HepG2 (cell line): ENCODE measurements around the gene CRISP3. TPM values are rescaled to one million over a fixed set of nuclear protein-coding genes. Genes with fewer than 3 reads are reported as not detected.

ENCODE experiments used
- ATAC-seq: fragments of 200-7000 bp; cut with Tn5 transposase; 3 replicates; pipeline ENCODE4 v1.9.1; 2020; ENCODE audit warnings: mild to moderate bottlenecking, moderate library complexity
- BruUV-seq: library from RNA; stranded (reverse); fragments of 400-500 nt; replicated peaks from 2 replicates; lab custom pipeline; 2021; lab: Mats Ljungman, UMichigan
- CTCF ChIA-PET: fragments of 300-600 bp; formaldehyde crosslinking; extraction: SDS; loops from one replicate; lab custom pipeline; 2021; ENCODE audit warnings: low total read pairs, inconsistent platforms, low intra/inter-chr PET ratio; lab: Yijun Ruan, JAX
- POLR2A ChIA-PET: fragments of 350-600 bp; sonication (Branson Sonifier 250); formaldehyde crosslinking; loops from one replicate; lab custom pipeline; 2020; ENCODE audit warnings: antibody characterized with exemption, inconsistent platforms; lab: Yijun Ruan, JAX
- DNase-seq: peaks from one replicate; pipeline ENCODE4 v3.0.0-alpha.2; 2015; ENCODE audit warnings: low spot score
- FAIRE-seq: peaks from 3 replicates; lab custom pipeline; 2011; peaks lifted over from hg19 to GRCh38; lab: Jason Lieb, UNC
- H2AFZ ChIP-seq: one replicate; pipeline ENCODE4 v1.6.1; 2011; ENCODE audit warnings: low read length, inconsistent platforms
- H3K27ac ChIP-seq: fragments of 300-600 bp; 3 replicates; pipeline ENCODE4 v1.8.0; 2011; ENCODE audit warnings: mixed run types, mild to moderate bottlenecking, mixed read lengths, low read length, inconsistent platforms; ENCODE audit not compliant: insufficient read depth; ENCODE audit errors: extremely low read length
- H3K27me3 ChIP-seq, 2 experiments: fragments of 200-600 bp in 1 of 2; 2 replicates in 1 of 2; 3 replicates in 1 of 2; pipeline versions ENCODE4 v1.6.0 to v1.8.0; 2011; ENCODE audit warnings: low read length in 2 of 2, mild to moderate bottlenecking in 2 of 2, moderate library complexity in 2 of 2, inconsistent platforms in 1 of 2; ENCODE audit not compliant: insufficient read depth in 2 of 2, control insufficient read depth in 1 of 2
- H3K36me3 ChIP-seq, 2 experiments: fragments of 200-600 bp in 1 of 2; replicated peaks in 1 of 2; 2 replicates in 1 of 2; 3 replicates in 1 of 2; pipeline versions ENCODE4 v1.5.1 to v1.8.0; 2011; ENCODE audit warnings: low read length in 2 of 2, inconsistent platforms in 1 of 2; ENCODE audit not compliant: insufficient read depth in 2 of 2, control insufficient read depth in 1 of 2
- H3K4me1 ChIP-seq: 2 replicates; pipeline ENCODE4 v1.5.1; 2012; ENCODE audit warnings: low read length, inconsistent platforms; ENCODE audit not compliant: insufficient read depth
- H3K4me2 ChIP-seq: 2 replicates; pipeline ENCODE4 v1.6.0; 2011; ENCODE audit warnings: low read depth, low read length, inconsistent platforms
- H3K4me3 ChIP-seq, 3 experiments: fragments of 200-600 bp in 1 of 3; sonication (generic), shearing (Covaris generic) in 1 of 3; replicated peaks in 1 of 3; 2 replicates each; pipeline ENCODE4 v1.5.1; 2011 to 2016; ENCODE audit warnings: low read length in 3 of 3, inconsistent platforms in 2 of 3, low read depth in 2 of 3, mild to moderate bottlenecking in 2 of 3, control low read depth in 1 of 3, mixed read lengths in 1 of 3; ENCODE audit not compliant: insufficient read depth in 1 of 3
- H3K79me2 ChIP-seq: one replicate; pipeline ENCODE4 v1.6.1; 2011; ENCODE audit warnings: low read length, inconsistent platforms; ENCODE audit not compliant: insufficient read depth
- H3K9ac ChIP-seq: 2 replicates; pipeline ENCODE4 v1.6.0; 2011; ENCODE audit warnings: mild to moderate bottlenecking, low read depth, low read length, inconsistent platforms; ENCODE audit not compliant: insufficient read depth
- H3K9me3 ChIP-seq: 2 replicates; pipeline ENCODE4 v1.5.1; 2012; ENCODE audit warnings: mild to moderate bottlenecking, low read length
- H4K20me1 ChIP-seq: 2 replicates; pipeline ENCODE4 v1.6.0; 2011; ENCODE audit warnings: inconsistent platforms, mild to moderate bottlenecking, low read length, moderate library complexity; ENCODE audit not compliant: insufficient read depth
- HNRNPLL ChIP-seq: fragments of 200-400 bp; formaldehyde crosslinking; IDR thresholded peaks from 2 replicates; pipeline ENCODE4 v1.6.1; 2017; ENCODE audit warnings: mild to moderate bottlenecking, low read depth, low read length; ENCODE audit not compliant: poor library complexity, severe bottlenecking
- KDM2A ChIP-seq: sonication (generic); formaldehyde crosslinking; IDR thresholded peaks from 2 replicates; pipeline ENCODE4 v1.4.0; 2020; ENCODE audit warnings: low read depth, missing genetic modification reagents, borderline replicate concordance
- SRY ChIP-seq: sonication (generic); formaldehyde crosslinking; IDR thresholded peaks from 2 replicates; pipeline ENCODE4 v1.8.0; 2022; ENCODE audit warnings: mild to moderate bottlenecking, missing genetic modification reagents
- ZKSCAN5 ChIP-seq: sonication (generic); formaldehyde crosslinking; IDR thresholded peaks from 2 replicates; pipeline ENCODE4 v1.5.1; 2020; ENCODE audit warnings: mild to moderate bottlenecking, missing genetic modification reagents
- WGBS: methylation state at CpG from one replicate; pipeline ENCODE4 v1.1.6; 2017; ENCODE audit warnings: low lambda C conversion rate; 5-methylcytosine and 5-hydroxymethylcytosine counted together
- in situ Hi-C: cut with HindIII; loops from 2 replicates; pipeline ENCODE4 v1.10.0; 2017; ENCODE audit warnings: low pct_unique_long_range_greater_than_20kb; ENCODE audit not compliant: extremely low pct_ligation_motif_present
- intact Hi-C: fragments of 100-400 bp; cut with micrococcal nuclease; formaldehyde crosslinking; loops from one replicate; pipeline ENCODE4 v1.10.0; 2022; ENCODE audit not compliant: unreplicated experiment
- polyA plus RNA-seq, 8 experiments: library from polyadenylated mRNA; depleted of rRNA in 3 of 8; stranded (reverse) in 7 of 8; unstranded in 1 of 8; fragments of >200 nt; fragmentation: Illumina TruSeq in 4 of 8; extraction: Trizol in 4 of 8; gene quantifications; 2 replicates each; pipeline versions ENCODE4 v1.2.1 to v1.2.3, GENCODE V29; 2011 to 2016; ENCODE audit warnings: low read depth in 4 of 8, missing spikeins in 1 of 8, mixed read lengths in 1 of 8; ENCODE audit not compliant: insufficient read depth in 1 of 8
- total RNA-seq, 5 experiments: library from RNA; depleted of rRNA; stranded (reverse); fragments of >200 nt; fragmentation: Illumina TruSeq; extraction: Trizol; gene quantifications; 2 replicates each; pipeline ENCODE4 v1.2.3, GENCODE V29; 2016; ENCODE audit warnings: low read depth in 1 of 5

Gene CRISP3
- total and polyA plus RNA-seq, 2 of the 13 experiments (the other 11 are each of a cell fraction or from before 2014, with no cell fraction given) = not detected

GRCh38 chr6:49736017-49736508, 8.1 kb downstream of the CRISP3 start:
- DNase-seq (no peak), FAIRE-seq (no peak), ATAC-seq (no peak)
- intact Hi-C loops = no loop called here
- 5% methylated on average over 4 of the region's 4 CpGs for WGBS
- Histone ChIP-seq H3K79me2 (no peaks in the 10 kb centered on the region), H4K20me1 (no peaks in the 10 kb centered on the region), H3K27me3 (no peaks in the 10 kb centered on the region), H3K4me2 (no peak overlapping the region), H3K9ac (no peak overlapping the region), H3K27ac (no peak overlapping the region)
- POLR2A ChIA-PET = no interaction called here
- no TSS peak for BruUV-seq
- TF ChIP-seq HNRNPLL (no peak), KDM2A (no peak)
- TF ChIP-seq, all 625 proteins: peak for 0
- H3K9me3 ChIP-seq = no peaks in the 10 kb centered on the region
- in situ Hi-C loops = no loop called here
- H3K36me3 ChIP-seq = no peaks in the 10 kb centered on the region
- H3K4me1 ChIP-seq = no peaks in the 10 kb centered on the region
- H3K4me3 ChIP-seq = no peak overlapping the region
- H2AFZ ChIP-seq = no peak overlapping the region
- CTCF ChIA-PET = no interaction called here

- H3K79me2 ChIP-seq = no peaks in the 10 kb centered on the region
- TF ChIP-seq ZKSCAN5 (CRISPR knock-in tag) (no peak), SRY (CRISPR knock-in tag) (no peak)
- no peaks in the 10 kb centered on the region for H3K4me1 ChIP-seq
- FAIRE-seq = no peak
- POLR2A ChIA-PET = no interaction called here
- H3K4me3 ChIP-seq = no peak overlapping the region
- H4K20me1 ChIP-seq = no peaks in the 10 kb centered on the region
- intact Hi-C loops (no loop called here), in situ Hi-C loops (no loop called here)
- H3K4me2 ChIP-seq = no peak overlapping the region
- no peak overlapping the region for H3K9ac ChIP-seq
- H2AFZ ChIP-seq = no peak overlapping the region
- DNase-seq = no peak
- no TSS peak for BruUV-seq
- no peak overlapping the region for H3K27ac ChIP-seq
- H3K36me3 ChIP-seq = no peaks in the 10 kb centered on the region
- WGBS = 0% methylated on average over 2 of the region's 2 CpGs
- no peak for ATAC-seq
- CTCF ChIA-PET = no interaction called here
- H3K9me3 ChIP-seq = no peaks in the 10 kb centered on the region
- no peaks in the 10 kb centered on the region for H3K27me3 ChIP-seq
Measured at GRCh38 chr6:49733680-49734079, 10.5 kb downstream of the CRISP3 start.
